Endothelial cell of umbilical vein (primary cell): ENCODE data around the gene CHAF1A. TPM values are rescaled to one million over a fixed set of nuclear protein-coding genes. Genes with fewer than 3 reads are reported as not detected.

Experiments used
- BruUV-seq: library from RNA; stranded (reverse); fragments of 400-500 nt; replicated peaks from 2 replicates; lab custom pipeline; 2021; lab: Mats Ljungman, UMichigan
- CTCF ChIA-PET: fragments of 300-600, 350-600 bp; sonication (Branson Sonifier 250); formaldehyde crosslinking; loops from one replicate; lab custom pipeline; 2021; ENCODE audit warnings: antibody characterized with exemption, inconsistent platforms; lab: Charles Lee
- POLR2A ChIA-PET: fragments of 300-600, 350-600 bp; sonication (Branson Sonifier 250); formaldehyde crosslinking; loops from one replicate; lab custom pipeline; 2021; ENCODE audit warnings: antibody characterized with exemption, inconsistent platforms; lab: Charles Lee
- DNase-seq: peaks from one replicate; pipeline ENCODE4 v3.0.0-alpha.2; 2011; ENCODE audit warnings: low read depth, low spot score
- FAIRE-seq: peaks from 2 replicates; lab custom pipeline; 2011; peaks lifted over from hg19 to GRCh38; lab: Jason Lieb, UNC
- H2AFZ ChIP-seq: 2 replicates; pipeline ENCODE4 v1.6.0; 2012; ENCODE audit warnings: low read depth, low read length, control low read depth, inconsistent platforms
- H3K27ac ChIP-seq: 2 replicates; pipeline ENCODE4 v1.5.1; 2011; ENCODE audit warnings: low read depth, mild to moderate bottlenecking, control low read depth, low read length, moderate library complexity; ENCODE audit not compliant: insufficient read depth
- H3K27me3 ChIP-seq, 2 experiments: 2 replicates each; pipeline versions ENCODE4 v1.6.0 to v1.6.1; 2011; ENCODE audit warnings: low read length in 2 of 2, mixed read lengths in 1 of 2; ENCODE audit not compliant: control insufficient read depth in 2 of 2, insufficient read depth in 2 of 2
- H3K36me3 ChIP-seq, 2 experiments: 2 replicates in 1 of 2; 3 replicates in 1 of 2; pipeline ENCODE4 v1.5.1; 2011; ENCODE audit warnings: low read length in 2 of 2, mild to moderate bottlenecking in 1 of 2, moderate library complexity in 1 of 2; ENCODE audit not compliant: control insufficient read depth in 2 of 2, insufficient read depth in 2 of 2; ENCODE audit errors: extremely low read depth in 1 of 2
- H3K4me1 ChIP-seq: 3 replicates; pipeline ENCODE4 v1.5.1; 2011; ENCODE audit warnings: mild to moderate bottlenecking, low read length; ENCODE audit not compliant: control insufficient read depth, insufficient read depth; ENCODE audit errors: extremely low read depth
- H3K4me2 ChIP-seq: 2 replicates; pipeline ENCODE4 v1.6.1; 2011; ENCODE audit warnings: low read length, control low read depth, mixed read lengths; ENCODE audit not compliant: insufficient read depth
- H3K4me3 ChIP-seq, 3 experiments: fragments of 200-600 bp in 1 of 3; sonication (generic), shearing (Covaris generic) in 1 of 3; replicated peaks in 1 of 3; 2 replicates each; pipeline ENCODE4 v1.5.1; 2011 to 2016; ENCODE audit warnings: control low read depth in 3 of 3, low read length in 3 of 3, mild to moderate bottlenecking in 2 of 3, inconsistent platforms in 1 of 3, low read depth in 1 of 3, moderate library complexity in 1 of 3; ENCODE audit not compliant: insufficient read depth in 1 of 3
- H3K79me2 ChIP-seq: 2 replicates; pipeline ENCODE4 v1.6.0; 2012; ENCODE audit warnings: low read length, inconsistent platforms; ENCODE audit not compliant: control insufficient read depth, insufficient read depth
- H3K9ac ChIP-seq: replicated peaks from 2 replicates; pipeline ENCODE3; 2011; ENCODE audit warnings: low read length, control low read depth; ENCODE audit not compliant: insufficient read depth; ENCODE audit errors: extremely low read depth
- H3K9me1 ChIP-seq: replicated peaks from 3 replicates; pipeline ENCODE4 v1.6.0; 2011; ENCODE audit warnings: mild to moderate bottlenecking, low read length; ENCODE audit not compliant: control insufficient read depth, insufficient read depth; ENCODE audit errors: extremely low read depth
- H3K9me3 ChIP-seq: replicated peaks from 2 replicates; pipeline ENCODE4 v1.5.1; 2012; ENCODE audit warnings: low read length, inconsistent platforms; ENCODE audit not compliant: control insufficient read depth, insufficient read depth
- H4K20me1 ChIP-seq: replicated peaks from 2 replicates; pipeline ENCODE3; 2011; ENCODE audit warnings: mild to moderate bottlenecking, low read length; ENCODE audit not compliant: control insufficient read depth, insufficient read depth; ENCODE audit errors: extremely low read depth
- EZH2 ChIP-seq: IDR thresholded peaks from 2 replicates; pipeline ENCODE4 v1.6.1; 2012; ENCODE audit warnings: borderline replicate concordance, low read depth, mild to moderate bottlenecking, moderate library complexity, low read length, inconsistent platforms; ENCODE audit not compliant: severe bottlenecking
- JUN ChIP-seq: IDR thresholded peaks from 2 replicates; pipeline ENCODE4 v1.6.1; 2011; ENCODE audit warnings: borderline replicate concordance, low read depth; ENCODE audit not compliant: insufficient read length, insufficient read depth
- POLR2A ChIP-seq: IDR thresholded peaks from 2 replicates; pipeline ENCODE4 v1.6.1; 2012; ENCODE audit warnings: low read depth, mild to moderate bottlenecking, control low read depth, low read length
- POLR2AphosphoS5 ChIP-seq: IDR thresholded peaks from 2 replicates; pipeline ENCODE4 v1.6.1; 2012; ENCODE audit warnings: low read depth, mild to moderate bottlenecking, control low read depth, low read length, moderate library complexity; ENCODE audit not compliant: insufficient read depth
- dilution Hi-C: fragments of 300-500 bp; cut with MboI; formaldehyde crosslinking; loops from one replicate; pipeline ENCODE4 v1.15.0; 2019; ENCODE audit warnings: low sequenced_read_pairs; ENCODE audit not compliant: extremely low pct_ligation_motif_present
- intact Hi-C: fragments of 100-400 bp; cut with micrococcal nuclease; formaldehyde crosslinking; loops from one replicate; pipeline ENCODE4 v1.10.0; 2022
- polyA plus RNA-seq, 4 experiments: library from polyadenylated mRNA; depleted of rRNA in 3 of 4; stranded (reverse) in 3 of 4; unstranded in 1 of 4; fragments of >200 nt; gene quantifications; 2 replicates each; pipeline versions ENCODE4 v1.2.1 to v1.2.3, GENCODE V29; 2011 to 2012; ENCODE audit warnings: missing spikeins in 1 of 4
- total RNA-seq: library from RNA; stranded (reverse); gene quantifications from 2 replicates; pipeline ENCODE4 v1.2.3, GENCODE V29; 2021
- TF ChIP-seq, protein P1 (sequence below), 2 donors: IDR thresholded peaks; 1 replicate in 1 of 2; 2 replicates in 1 of 2; pipeline ENCODE4 v1.5.1; 2011; ENCODE audit warnings: low read length in 2 of 2, mild to moderate bottlenecking in 2 of 2, moderate library complexity in 2 of 2, control low read depth in 1 of 2, inconsistent platforms in 1 of 2, low read depth in 1 of 2; ENCODE audit not compliant: insufficient read depth in 1 of 2; ENCODE audit errors: extremely low read depth in 1 of 2
- TF ChIP-seq, protein P2 (sequence below): IDR thresholded peaks from 2 replicates; pipeline ENCODE4 v1.6.1; 2011; ENCODE audit not compliant: insufficient read depth, insufficient read length

CHAF1A gene
- total and polyA plus RNA-seq, 2 donors (not counting 3 experiments of a cell fraction or from before 2014, with no cell fraction given), result 19.5 to 44.5 TPM

- no peaks in the 10 kb centered on the region for H3K9me1 ChIP-seq
- no peak overlapping the region for H2AFZ ChIP-seq
- intact Hi-C loops, result no loop called here
- dilution Hi-C loops, result loop anchor here (10.0 kb wide), 1 partner anchor 49 kb away; no protein-coding TSS in a partner anchor
- ChIA-PET CTCF (no interaction called here), POLR2A (no interaction called here)
- no peaks in the 10 kb centered on the region for H3K27me3 ChIP-seq
- no peak overlapping the region for H3K4me2 ChIP-seq
- no peak overlapping the region for H3K4me3 ChIP-seq
- DNase-seq (no peak), FAIRE-seq (no peak)
- no peaks in the 10 kb centered on the region for H3K9me3 ChIP-seq
- TF ChIP-seq, protein P1, sequence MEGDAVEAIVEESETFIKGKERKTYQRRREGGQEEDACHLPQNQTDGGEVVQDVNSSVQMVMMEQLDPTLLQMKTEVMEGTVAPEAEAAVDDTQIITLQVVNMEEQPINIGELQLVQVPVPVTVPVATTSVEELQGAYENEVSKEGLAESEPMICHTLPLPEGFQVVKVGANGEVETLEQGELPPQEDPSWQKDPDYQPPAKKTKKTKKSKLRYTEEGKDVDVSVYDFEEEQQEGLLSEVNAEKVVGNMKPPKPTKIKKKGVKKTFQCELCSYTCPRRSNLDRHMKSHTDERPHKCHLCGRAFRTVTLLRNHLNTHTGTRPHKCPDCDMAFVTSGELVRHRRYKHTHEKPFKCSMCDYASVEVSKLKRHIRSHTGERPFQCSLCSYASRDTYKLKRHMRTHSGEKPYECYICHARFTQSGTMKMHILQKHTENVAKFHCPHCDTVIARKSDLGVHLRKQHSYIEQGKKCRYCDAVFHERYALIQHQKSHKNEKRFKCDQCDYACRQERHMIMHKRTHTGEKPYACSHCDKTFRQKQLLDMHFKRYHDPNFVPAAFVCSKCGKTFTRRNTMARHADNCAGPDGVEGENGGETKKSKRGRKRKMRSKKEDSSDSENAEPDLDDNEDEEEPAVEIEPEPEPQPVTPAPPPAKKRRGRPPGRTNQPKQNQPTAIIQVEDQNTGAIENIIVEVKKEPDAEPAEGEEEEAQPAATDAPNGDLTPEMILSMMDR (IDR thresholded peaks at IDR 0.05; ENCODE audit: extremely low read depth in 1 of 2, insufficient read depth in 1 of 2, low read depth in 1 of 2, low read length in 2 of 2), result no peak
- TF ChIP-seq, protein P2, sequence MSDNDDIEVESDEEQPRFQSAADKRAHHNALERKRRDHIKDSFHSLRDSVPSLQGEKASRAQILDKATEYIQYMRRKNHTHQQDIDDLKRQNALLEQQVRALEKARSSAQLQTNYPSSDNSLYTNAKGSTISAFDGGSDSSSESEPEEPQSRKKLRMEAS, result no peak
- TF ChIP-seq JUN, result no peak
- no peak for TF ChIP-seq POLR2A
- no peak for TF ChIP-seq POLR2AphosphoS5
- no peak for TF ChIP-seq EZH2
- no TSS peak for BruUV-seq
- H4K20me1 ChIP-seq, result no peaks in the 10 kb centered on the region
- H3K27ac ChIP-seq, result no peak overlapping the region
- no peak overlapping the region for H3K9ac ChIP-seq
- H3K79me2 ChIP-seq, result peaks cover 20% of the 10 kb centered on the region
- H3K36me3 ChIP-seq, result no peaks in the 10 kb centered on the region
- H3K4me1 ChIP-seq, result no peaks in the 10 kb centered on the region
Observed at GRCh38 chr19:4413588-4413987, 11.1 kb downstream of the CHAF1A start.
